ENCODE results near the gene EIF5. TPM values are rescaled to one million over a fixed set of nuclear protein-coding genes. Genes with fewer than 3 reads are reported as not detected.

Gene EIF5
- total and polyA plus RNA-seq, 2 of the 4 experiments (the other 2 are of a cell fraction) = 181 to 241 TPM

DNA sequence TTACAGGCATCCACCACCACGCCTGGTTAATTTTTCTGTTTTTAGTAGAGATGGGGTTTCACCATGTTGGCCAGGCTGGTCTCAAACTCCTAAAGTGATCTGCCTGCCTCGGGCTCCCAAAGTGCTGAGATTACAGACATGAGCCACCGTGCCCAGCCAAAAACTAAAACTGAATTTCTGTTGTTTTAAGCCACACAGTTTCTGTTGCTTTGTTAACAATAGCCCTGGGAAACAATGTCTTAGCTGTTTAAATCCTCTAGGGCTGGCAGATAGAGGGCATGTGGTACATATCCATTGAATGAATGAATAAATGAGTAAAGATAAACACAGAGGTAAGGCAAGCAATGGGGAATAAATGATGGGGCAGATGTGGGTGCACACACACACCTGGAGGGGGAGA, 8.0 kb upstream of the EIF5 start:
- dilution Hi-C loops (cut with HindIII; ENCODE audit: low sequenced_read_pairs, unreplicated experiment) (no loop called here), intact Hi-C loops (cut with micrococcal nuclease) (no loop called here), in situ Hi-C loops (cut with MboI; ENCODE audit: low sequenced_read_pairs) (no loop called here)
- H2BK5ac ChIP-seq (ENCODE audit: low read depth, low read length, poor library complexity, severe bottlenecking) = no peak overlapping the region
- H3K9me1 ChIP-seq (ENCODE audit: insufficient read depth, low read length) = peaks cover 3% of the 10 kb centered on the region; the same call in 1 of the 2 replicates
- H3K9me3 ChIP-seq (ENCODE audit: control insufficient read depth, insufficient read depth, low read length) = no peaks in the 10 kb centered on the region
- DNase-seq (no peak), ATAC-seq (ENCODE audit: low read depth) (no peak)
- no peak overlapping the region for H2AFZ ChIP-seq (replicated peaks; ENCODE audit: low read length, poor library complexity)
- no peak for TF ChIP-seq SMC3 (IDR thresholded peaks at IDR 0.05; ENCODE audit: low read depth, low read length)
- TF ChIP-seq MXI1 (IDR thresholded peaks at IDR 0.05; ENCODE audit: borderline replicate concordance, low read depth, low read length) = no peak
- TF ChIP-seq CEBPB (IDR thresholded peaks at IDR 0.05; ENCODE audit: low read depth, low read length) = no peak
- no peak for TF ChIP-seq CHD1 (IDR thresholded peaks at IDR 0.05; ENCODE audit: low read depth, low read length)
- no peak for TF ChIP-seq RFX5 (IDR thresholded peaks at IDR 0.05; ENCODE audit: low read depth, low read length)
- no peak for TF ChIP-seq RCOR1 (IDR thresholded peaks at IDR 0.05; ENCODE audit: insufficient replicate concordance, low read length)
- TF ChIP-seq BHLHE40 (IDR thresholded peaks at IDR 0.05; ENCODE audit: low read depth, low read length) = no peak
- no peak for TF ChIP-seq FOS (IDR thresholded peaks at IDR 0.05; ENCODE audit: low read depth, low read length)
- TF ChIP-seq MAZ (IDR thresholded peaks at IDR 0.05; ENCODE audit: borderline replicate concordance, low read depth, low read length) = no peak
- no peak for TF ChIP-seq NFE2L2 (IDR thresholded peaks at IDR 0.05; ENCODE audit: low read depth, low read length)
- H3K79me1 ChIP-seq (ENCODE audit: low read depth in 1 of 2, low read length in 2 of 2) = no peaks in the 10 kb centered on the region
- H3K4me1 ChIP-seq (ENCODE audit: control insufficient read depth, insufficient read depth, low read length) = no peaks in the 10 kb centered on the region
- whole genome bisulfite sequencing, 2 experiments (ENCODE audit: extremely low coverage in 2 of 2, insufficient read length in 1 of 2) = 79% methylated on average over 2 of the region's 3 CpGs; no CpG with 5 or more reads in 1 of the 2 experiments
- H3K56ac ChIP-seq (ENCODE audit: extremely low read depth, insufficient read depth, low read length) = no peak overlapping the region
- ChIA-PET CTCF (interaction anchor here (0.6 to 0.7 kb wide), 3 partner anchors 21 to 577 kb away, joined by 3 to 4 read pairs (median 4); no protein-coding TSS in a partner anchor), POLR2A (ENCODE audit: unreplicated experiment) (no interaction called here)
- no peak overlapping the region for H3K27ac ChIP-seq (ENCODE audit: insufficient read depth, low read length)
- H2AK9ac ChIP-seq (replicated peaks; ENCODE audit: low read depth, low read length, poor library complexity) = no peak overlapping the region
- H3K23ac ChIP-seq (ENCODE audit: low read depth, low read length) = no peak overlapping the region
- H3K27me3 ChIP-seq (ENCODE audit: control insufficient read depth, insufficient read depth, low read length) = peaks cover 24% of the 10 kb centered on the region
- H3K18ac ChIP-seq (ENCODE audit: low read depth, low read length) = no peak overlapping the region
- no peak overlapping the region for H2AK5ac ChIP-seq (ENCODE audit: low read depth, low read length)
- no peaks in the 10 kb centered on the region for H3K36me3 ChIP-seq (ENCODE audit: control insufficient read depth, insufficient read depth, low read length)
- no peak overlapping the region for H3K14ac ChIP-seq (replicated peaks; ENCODE audit: low read depth, low read length)
- H3K9ac ChIP-seq (ENCODE audit: low read depth, low read length) = no peak overlapping the region
- no peak overlapping the region for H3K4me3 ChIP-seq (ENCODE audit: insufficient read depth, low read depth, low read length)
- no peak overlapping the region for H4K91ac ChIP-seq (ENCODE audit: insufficient read depth, low read depth, low read length)
- H2BK20ac ChIP-seq (ENCODE audit: low read depth, low read length) = no peak overlapping the region
- no peak overlapping the region for H2BK120ac ChIP-seq (ENCODE audit: low read depth, low read length)
- no TSS peak for BruUV-seq (replicated peaks)
- H4K5ac ChIP-seq (ENCODE audit: low read depth, low read length) = no peak overlapping the region
- no peaks in the 10 kb centered on the region; the same call in 1 of the 2 replicates for H4K20me1 ChIP-seq (ENCODE audit: insufficient read depth, low read length)
- H4K8ac ChIP-seq (ENCODE audit: low read depth in 2 of 2, low read length in 2 of 2) = no peak overlapping the region
- no peak overlapping the region for H2BK15ac ChIP-seq (ENCODE audit: low read depth, low read length)
- H3K4me2 ChIP-seq (ENCODE audit: low read depth, low read length) = no peak overlapping the region
- no peak overlapping the region for H3K4ac ChIP-seq (ENCODE audit: low read depth, low read length)
